ENCODE results near the gene TOP3A. TPM values are rescaled to one million over a fixed set of nuclear protein-coding genes. Genes with fewer than 3 reads are reported as not detected.

TOP3A gene, protein sequence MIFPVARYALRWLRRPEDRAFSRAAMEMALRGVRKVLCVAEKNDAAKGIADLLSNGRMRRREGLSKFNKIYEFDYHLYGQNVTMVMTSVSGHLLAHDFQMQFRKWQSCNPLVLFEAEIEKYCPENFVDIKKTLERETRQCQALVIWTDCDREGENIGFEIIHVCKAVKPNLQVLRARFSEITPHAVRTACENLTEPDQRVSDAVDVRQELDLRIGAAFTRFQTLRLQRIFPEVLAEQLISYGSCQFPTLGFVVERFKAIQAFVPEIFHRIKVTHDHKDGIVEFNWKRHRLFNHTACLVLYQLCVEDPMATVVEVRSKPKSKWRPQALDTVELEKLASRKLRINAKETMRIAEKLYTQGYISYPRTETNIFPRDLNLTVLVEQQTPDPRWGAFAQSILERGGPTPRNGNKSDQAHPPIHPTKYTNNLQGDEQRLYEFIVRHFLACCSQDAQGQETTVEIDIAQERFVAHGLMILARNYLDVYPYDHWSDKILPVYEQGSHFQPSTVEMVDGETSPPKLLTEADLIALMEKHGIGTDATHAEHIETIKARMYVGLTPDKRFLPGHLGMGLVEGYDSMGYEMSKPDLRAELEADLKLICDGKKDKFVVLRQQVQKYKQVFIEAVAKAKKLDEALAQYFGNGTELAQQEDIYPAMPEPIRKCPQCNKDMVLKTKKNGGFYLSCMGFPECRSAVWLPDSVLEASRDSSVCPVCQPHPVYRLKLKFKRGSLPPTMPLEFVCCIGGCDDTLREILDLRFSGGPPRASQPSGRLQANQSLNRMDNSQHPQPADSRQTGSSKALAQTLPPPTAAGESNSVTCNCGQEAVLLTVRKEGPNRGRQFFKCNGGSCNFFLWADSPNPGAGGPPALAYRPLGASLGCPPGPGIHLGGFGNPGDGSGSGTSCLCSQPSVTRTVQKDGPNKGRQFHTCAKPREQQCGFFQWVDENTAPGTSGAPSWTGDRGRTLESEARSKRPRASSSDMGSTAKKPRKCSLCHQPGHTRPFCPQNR
- 39.4 and 58.7 TPM in 2 replicates for total RNA-seq

GRCh38 chr17:18314731-18315561, at the start of gene TOP3A, which contains the start of gene SMCR8:
Gene TOP3A, minus strand, starts transcription at chr17:18314994. Its CDS starts 216 bp downstream, at chr17:18314778.
Gene SMCR8, plus strand, starts transcription at chr17:18315293. Its CDS starts 497 bp downstream, at chr17:18315790.

GRCh38 chr17:18363101-18364049, 48.6 kb upstream of the TOP3A start, which contains the start of gene SHMT1:
Gene SHMT1, minus strand, starts transcription at chr17:18363550. Its CDS starts 7,569 bp downstream, at chr17:18355981.

DNA sequence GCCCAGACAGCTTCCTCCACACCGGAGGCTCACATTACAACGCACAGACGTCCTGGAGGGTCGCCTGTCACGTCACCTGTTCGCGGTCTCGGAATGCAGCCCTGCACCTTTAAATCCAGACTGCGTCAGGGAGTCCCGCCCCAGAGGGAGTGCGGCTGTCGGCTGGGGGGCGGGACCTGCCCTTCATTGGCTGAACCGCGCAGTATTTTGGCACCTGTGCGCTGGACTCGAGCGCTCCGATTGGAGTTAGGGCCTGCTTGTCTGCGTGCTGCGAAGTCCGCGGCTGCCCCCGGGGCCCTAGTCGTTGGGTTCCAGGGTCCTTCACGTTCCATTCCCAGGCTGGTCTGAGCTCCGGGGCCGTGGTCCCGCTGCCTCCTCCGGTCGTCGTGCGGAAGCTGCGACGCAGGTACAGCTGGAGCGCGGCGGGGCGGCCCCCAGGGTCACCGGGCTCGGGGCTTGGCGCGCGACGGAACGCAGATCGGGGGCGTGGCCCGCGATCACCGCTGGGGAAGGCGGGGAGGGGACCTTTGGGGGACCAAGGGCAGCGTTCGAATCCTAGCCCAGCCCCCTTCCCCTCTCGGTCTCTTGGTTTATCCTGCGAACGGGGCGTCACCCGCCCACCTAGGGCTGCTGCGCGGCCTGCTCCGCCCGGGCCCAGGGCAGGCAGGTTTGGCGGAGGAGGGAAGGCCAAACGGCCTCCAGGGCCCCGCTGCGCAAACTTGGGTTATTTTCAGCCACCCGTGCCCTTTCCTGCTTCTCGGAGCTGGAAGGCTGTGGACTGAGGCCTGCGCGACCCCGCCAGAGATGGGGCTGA, 54.3 kb downstream of the TOP3A start, which contains the start of gene MIEF2:
Gene MIEF2, plus strand, starts transcription at position 331 of the 814 bp plus-strand sequence. CDS start 2,059 bp downstream, outside the sequence.

DNA sequence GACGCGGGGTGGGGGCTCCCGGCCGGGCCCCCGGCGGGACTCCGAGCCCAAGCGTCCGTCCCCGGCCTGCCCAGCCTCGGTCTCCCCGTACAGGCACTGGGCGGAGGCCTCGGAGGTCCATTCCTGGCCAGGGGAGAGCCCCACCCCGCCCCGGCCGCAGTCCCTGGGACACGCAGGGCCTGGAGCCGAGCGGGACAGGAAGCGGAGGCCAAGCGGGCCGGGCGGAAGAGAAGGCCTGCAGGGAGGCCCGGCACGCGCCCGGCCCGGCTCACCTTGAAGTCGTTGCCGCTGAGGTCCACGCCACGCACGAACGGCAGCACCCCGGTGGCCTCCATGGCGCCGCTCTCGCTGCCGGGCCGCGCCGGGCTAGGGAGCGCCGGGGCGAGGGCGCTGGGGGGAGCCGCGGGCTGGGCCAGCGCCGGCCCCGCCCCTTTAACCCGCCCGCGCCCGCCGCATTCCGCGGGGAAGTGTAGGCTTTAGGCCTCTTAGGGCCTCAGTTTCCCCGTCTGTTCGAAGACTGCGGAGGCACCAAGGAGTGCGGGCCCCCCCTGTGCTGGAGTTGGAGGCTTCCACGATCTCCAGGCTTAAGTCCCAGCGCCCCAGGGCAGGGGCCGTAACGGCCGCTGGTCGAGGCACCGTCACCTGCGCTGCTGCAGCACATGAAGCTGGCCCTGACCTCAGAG, 56.3 kb downstream of the TOP3A start, which contains the start of gene FLII:
Gene FLII, minus strand, starts transcription at position 383 of the 683 bp plus-strand sequence. Its CDS starts 48 bp downstream, at position 335.

DNA sequence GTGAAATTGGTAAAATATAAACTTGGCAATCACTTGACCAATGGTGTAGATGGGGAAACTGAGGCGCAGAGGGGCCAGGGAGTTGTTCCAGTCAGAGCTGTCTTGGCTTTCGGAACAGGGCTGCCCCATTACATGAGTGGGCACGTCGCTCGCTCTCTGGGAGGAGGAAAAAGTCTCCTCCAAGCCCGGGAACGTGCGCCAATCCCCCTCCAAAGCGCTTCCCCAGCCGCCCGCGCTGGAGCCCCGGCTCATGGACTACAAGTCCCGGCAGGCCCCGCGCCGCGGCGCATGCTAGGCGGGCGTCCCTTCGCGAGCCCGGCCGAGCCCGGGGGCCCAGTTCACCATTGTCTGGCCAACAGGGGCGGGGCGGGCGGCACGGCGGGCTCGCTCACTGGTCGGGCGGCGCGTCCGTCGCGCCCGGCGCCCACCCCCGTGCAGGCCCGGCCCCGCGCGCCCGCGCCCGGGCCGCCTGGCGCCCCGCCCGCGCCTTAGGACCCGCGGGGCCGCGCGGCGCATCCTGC, 89.6 kb downstream of the TOP3A start, which contains the start of gene LLGL1:
Gene LLGL1, plus strand, starts transcription at position 515 of the 521 bp plus-strand sequence. CDS start 48 bp downstream, outside the sequence.

Other genes starting within 250 kb of the TOP3A start
- 33.9 and 45.8 TPM in 2 replicates for gene DRG2, start 227.0 kb downstream of the TOP3A start, total RNA-seq
- gene MYO15A, start 206.2 kb downstream of the TOP3A start, total RNA-seq: 0.44 and 0.72 TPM in 2 replicates
- 103 and 168 TPM in 2 replicates for gene ALKBH5, start 131.2 kb downstream of the TOP3A start, total RNA-seq
- gene LLGL1, start 89.4 kb downstream of the TOP3A start, total RNA-seq: 32.4 and 53.4 TPM in 2 replicates
- 343 and 376 TPM in 2 replicates for gene FLII, start 56.3 kb downstream of the TOP3A start, total RNA-seq
- 10.9 and 27.8 TPM in 2 replicates for gene MIEF2, start 54.3 kb downstream of the TOP3A start, total RNA-seq
- gene SMCR8, start 299 bp upstream of the TOP3A start, total RNA-seq: 24.6 and 26.0 TPM in 2 replicates
- gene SHMT1, start 48.6 kb upstream of the TOP3A start, total RNA-seq: 4.4 and 16.5 TPM in 2 replicates
- gene EVPLL, start 62.8 kb upstream of the TOP3A start, total RNA-seq: not detected in 2 replicates
- not detected in 2 replicates for gene LGALS9C, start 161.8 kb upstream of the TOP3A start, total RNA-seq

Measured in placental pericyte (primary cell).